ENCODE measurements around the gene PRUNE1.

GRCh38 chr1:151055581-151055980 is 47.3 kb downstream of the PRUNE1 start:
- TF ChIP-seq CTCF (IDR thresholded peaks at IDR 0.05), result no peak
- TF ChIP-seq POLR2AphosphoS5 (IDR thresholded peaks at IDR 0.05), result no peak
- TF ChIP-seq EP300 (IDR thresholded peaks at IDR 0.05), result no peak
- TF ChIP-seq POLR2A (IDR thresholded peaks at IDR 0.05), result no peak
